GM23248 (cell line): ENCODE measurements around the gene PLCH1.

ENCODE experiments used
- EZH2 ChIP-seq: fragments of 200-600 bp; sonication (generic); IDR thresholded peaks from 2 replicates; pipeline ENCODE4 v1.6.1; 2018; ENCODE audit warnings: antibody characterized with exemption, mild to moderate bottlenecking; ENCODE audit not compliant: insufficient read depth, poor library complexity, severe bottlenecking
- EZH2phosphoT487 ChIP-seq: fragments of 200-600 bp; sonication (generic); IDR thresholded peaks from 2 replicates; pipeline ENCODE4 v1.6.1; 2018; ENCODE audit warnings: antibody characterized with exemption, moderate library complexity, mild to moderate bottlenecking, low read depth; ENCODE audit not compliant: insufficient read depth

- TF ChIP-seq EZH2 = no peak
- TF ChIP-seq EZH2phosphoT487 = no peak
Measured at GRCh38 chr3:155423526-155424322, 321.1 kb downstream of the PLCH1 start.
